SK-N-SH treated with all-trans-retinoic acid at 6 μM for 48 hours (cell line): ENCODE results near the gene TRIM66.

Experiments used
- ATAC-seq: fragments of 200-7000 bp; cut with Tn5 transposase; 3 replicates; pipeline ENCODE4 v1.9.1; 2020; ENCODE audit warnings: mild to moderate bottlenecking, moderate library complexity
- ARNTL ChIP-seq: fragments of 450-650 bp; formaldehyde crosslinking; IDR thresholded peaks from 2 replicates; pipeline ENCODE4 v1.5.0; 2020; ENCODE audit warnings: low read depth, mild to moderate bottlenecking, moderate library complexity, borderline replicate concordance
- CREB5 ChIP-seq: fragments of 250-450 bp; sonication (Bioruptor Pico); IDR thresholded peaks from 2 replicates; pipeline ENCODE4 v1.5.1; 2020; ENCODE audit warnings: low read depth, mild to moderate bottlenecking, moderate library complexity
- CSDC2 ChIP-seq: fragments of 250-450 bp; sonication (Bioruptor Pico); IDR thresholded peaks from 2 replicates; pipeline ENCODE4 v1.5.0; 2020; ENCODE audit warnings: mild to moderate bottlenecking, moderate library complexity
- CSRNP3 ChIP-seq: fragments of 250-450 bp; sonication (Bioruptor Pico); IDR thresholded peaks from 2 replicates; pipeline ENCODE4 v1.5.1; 2021; ENCODE audit warnings: mild to moderate bottlenecking, moderate library complexity
- ESRRG ChIP-seq: fragments of 250-450 bp; sonication (Bioruptor Pico); IDR thresholded peaks from 2 replicates; pipeline ENCODE4 v1.6.1; 2021; ENCODE audit warnings: mild to moderate bottlenecking
- GLIS3 ChIP-seq: fragments of 250-450 bp; sonication (Bioruptor Pico); IDR thresholded peaks from 2 replicates; pipeline ENCODE4 v1.5.0; 2020; ENCODE audit warnings: mild to moderate bottlenecking, moderate library complexity
- ISL1 ChIP-seq: fragments of 250-450 bp; sonication (Bioruptor Pico); IDR thresholded peaks from 2 replicates; pipeline ENCODE4 v2.1.2; 2022; ENCODE audit warnings: mild to moderate bottlenecking, moderate library complexity
- OSR1 ChIP-seq: fragments of 250-450 bp; sonication (Bioruptor Pico); IDR thresholded peaks from 2 replicates; pipeline ENCODE4 v1.8.0; 2022; ENCODE audit warnings: moderate library complexity, mild to moderate bottlenecking, inconsistent platforms
- PATZ1 ChIP-seq: fragments of 250-450 bp; sonication (Bioruptor Pico); IDR thresholded peaks from 2 replicates; pipeline ENCODE4 v1.8.0; 2020; ENCODE audit warnings: mild to moderate bottlenecking, moderate library complexity, borderline replicate concordance
- POU6F1 ChIP-seq: fragments of 250-450 bp; sonication (Bioruptor Pico); IDR thresholded peaks from 2 replicates; pipeline ENCODE4 v1.8.0; 2021; ENCODE audit warnings: low read depth, mild to moderate bottlenecking, moderate library complexity, borderline replicate concordance
- PPARA ChIP-seq: fragments of 250-450 bp; sonication (Bioruptor Pico); IDR thresholded peaks from 2 replicates; pipeline ENCODE4 v1.5.0; 2020; ENCODE audit warnings: mild to moderate bottlenecking, borderline replicate concordance
- RARB ChIP-seq: fragments of 250-450 bp; sonication (Bioruptor Pico); IDR thresholded peaks from 2 replicates; pipeline ENCODE4 v1.8.0; 2021; ENCODE audit warnings: mild to moderate bottlenecking, moderate library complexity
- SNAI2 ChIP-seq: fragments of 250-450 bp; sonication (Bioruptor Pico); IDR thresholded peaks from 2 replicates; pipeline ENCODE4 v1.5.0; 2020; ENCODE audit warnings: mild to moderate bottlenecking, moderate library complexity
- TCF4 ChIP-seq: fragments of 250-450 bp; sonication (Bioruptor Pico); IDR thresholded peaks from 2 replicates; pipeline ENCODE4 v1.8.0; 2021; ENCODE audit warnings: mild to moderate bottlenecking, moderate library complexity, borderline replicate concordance
- TOX ChIP-seq: fragments of 250-450 bp; sonication (Bioruptor Pico); IDR thresholded peaks from 2 replicates; pipeline ENCODE4 v1.8.0; 2021; ENCODE audit warnings: mild to moderate bottlenecking, moderate library complexity, borderline replicate concordance
- TSHZ2 ChIP-seq: fragments of 250-450 bp; sonication (Bioruptor Pico); IDR thresholded peaks from 2 replicates; pipeline ENCODE4 v1.5.0; 2020; ENCODE audit warnings: mild to moderate bottlenecking, moderate library complexity
- ZC3H10 ChIP-seq: fragments of 250-450 bp; sonication (Bioruptor Pico); IDR thresholded peaks from 2 replicates; pipeline ENCODE4 v1.5.1; 2021; ENCODE audit warnings: mild to moderate bottlenecking, moderate library complexity
- ZFP3 ChIP-seq: fragments of 250-450 bp; sonication (Bioruptor Pico); IDR thresholded peaks from 2 replicates; pipeline ENCODE4 v1.5.0; 2020; ENCODE audit warnings: mild to moderate bottlenecking, moderate library complexity
- ZFP30 ChIP-seq: fragments of 450-650 bp; formaldehyde crosslinking; IDR thresholded peaks from 2 replicates; pipeline ENCODE4 v1.5.0; 2022; ENCODE audit warnings: mild to moderate bottlenecking, moderate library complexity
- ZNF565 ChIP-seq: fragments of 450-650 bp; formaldehyde crosslinking; conservative IDR thresholded peaks from 2 replicates; pipeline ENCODE4 v1.5.0; 2020; ENCODE audit warnings: low read depth, mild to moderate bottlenecking, moderate library complexity
- ZNF70 ChIP-seq: fragments of 450-650 bp; formaldehyde crosslinking; IDR thresholded peaks from 2 replicates; pipeline ENCODE4 v1.5.0; 2020; ENCODE audit warnings: mild to moderate bottlenecking, moderate library complexity

TRIM66 gene

GRCh38 chr11:8587915-8588314, 94.5 kb downstream of the TRIM66 start (continued):
- no peak for TF ChIP-seq GLIS3 (CRISPR knock-in tag)

- TF ChIP-seq CSDC2 (CRISPR knock-in tag): no peak
- ATAC-seq: no peak
These were observed 95.7 kb downstream of the TRIM66 start for GRCh38 chr11:8586805-8587204.

GRCh38 chr11:8586184-8586583, 96.3 kb downstream of the TRIM66 start:
- TF ChIP-seq TSHZ2 (CRISPR knock-in tag) (no peak), TOX (CRISPR knock-in tag) (no peak), RARB (CRISPR knock-in tag) (no peak), CREB5 (CRISPR knock-in tag) (no peak), PATZ1 (no peak), CSDC2 (CRISPR knock-in tag) (no peak), SNAI2 (CRISPR knock-in tag) (no peak), TCF4 (CRISPR knock-in tag) (no peak), CSRNP3 (CRISPR knock-in tag) (no peak), ZFP30 (CRISPR knock-in tag) (no peak), ESRRG (CRISPR knock-in tag) (no peak), ZFP3 (no peak), ISL1 (no peak), GLIS3 (CRISPR knock-in tag) (no peak)
- ATAC-seq: no peak

GRCh38 chr11:8584511-8584910, 98.0 kb downstream of the TRIM66 start:
- TF ChIP-seq RARB (CRISPR knock-in tag) (no peak), SNAI2 (CRISPR knock-in tag) (no peak), CSDC2 (CRISPR knock-in tag) (no peak), ZC3H10 (CRISPR knock-in tag) (no peak), ISL1 (no peak), ZNF70 (no peak), PPARA (CRISPR knock-in tag) (no peak), ZNF565 (CRISPR knock-in tag) (no peak), TSHZ2 (CRISPR knock-in tag) (no peak), OSR1 (CRISPR knock-in tag) (no peak), ZFP30 (CRISPR knock-in tag) (no peak), TCF4 (CRISPR knock-in tag) (no peak), ARNTL (no peak), POU6F1 (CRISPR knock-in tag) (no peak)
- ATAC-seq: peak; percentile 77; the same call in 2 of the 3 replicates
